Esophagus (tissue), 2 donors: Measurements from ENCODE around the gene MEF2D. TPM values are rescaled to one million over a fixed set of nuclear protein-coding genes. Genes with fewer than 3 reads are reported as not detected.

Experiments
- H3K27ac ChIP-seq, 2 donors: one replicate each; pipeline ENCODE4 v1.5.1; 2013; ENCODE audit warnings: low read depth in 2 of 2, mild to moderate bottlenecking in 2 of 2, inconsistent platforms in 1 of 2, low read length in 1 of 2, moderate library complexity in 1 of 2
- H3K27me3 ChIP-seq, 2 donors: one replicate each; pipeline ENCODE4 v1.6.1; 2013; ENCODE audit warnings: low read length in 2 of 2, control low read depth in 1 of 2, mild to moderate bottlenecking in 1 of 2; ENCODE audit not compliant: insufficient read depth in 2 of 2, control insufficient read depth in 1 of 2
- H3K36me3 ChIP-seq, 2 donors: one replicate each; pipeline ENCODE4 v1.6.1; 2013; ENCODE audit warnings: low read length in 1 of 2; ENCODE audit not compliant: control insufficient read depth in 2 of 2, insufficient read depth in 2 of 2
- H3K4me1 ChIP-seq, 2 donors: one replicate each; pipeline ENCODE4 v1.6.1; 2013; ENCODE audit warnings: low read length in 1 of 2; ENCODE audit not compliant: control insufficient read depth in 2 of 2, insufficient read depth in 2 of 2
- H3K4me3 ChIP-seq, 2 donors: one replicate each; pipeline ENCODE4 v1.5.1; 2013; ENCODE audit warnings: low read length in 2 of 2, mild to moderate bottlenecking in 2 of 2, low read depth in 1 of 2, moderate library complexity in 1 of 2
- H3K9me3 ChIP-seq, 2 donors: one replicate each; pipeline ENCODE4 v1.6.1; 2013; ENCODE audit warnings: mild to moderate bottlenecking in 2 of 2, low read depth in 1 of 2, low read length in 1 of 2, moderate library complexity in 1 of 2; ENCODE audit not compliant: control insufficient read depth in 2 of 2, insufficient read depth in 1 of 2
- WGBS, 2 donors: extraction: QIAGEN DNeasy Blood & Tissue Kit; methylation state at CpG; one replicate each; pipeline ENCODE4 v1.1.7; 2013; 5-methylcytosine and 5-hydroxymethylcytosine counted together
- polyA plus RNA-seq, 2 donors: library from polyadenylated mRNA; stranded (reverse); fragments of 200-250 nt; gene quantifications; one replicate each; pipeline ENCODE4 v1.2.3, GENCODE V29; 2013
- donor health status: healthy with polysubstance abuse.
- donor health status: Bipolar disorder and iron deficiency.

Gene MEF2D
- polyA plus RNA-seq, 2 donors, result 8.5 to 13.5 TPM

GRCh38 chr1:156467385-156467784 is 33.2 kb downstream of the MEF2D start:
- no peak overlapping the region for H3K4me3 ChIP-seq
- H3K4me1 ChIP-seq, result peaks cover 0 to 7% of the 10 kb centered on the region in 2 donors
- H3K36me3 ChIP-seq, result peaks cover 16 to 31% of the 10 kb centered on the region in 2 donors
- no peaks in the 10 kb centered on the region for H3K27me3 ChIP-seq
- H3K9me3 ChIP-seq, result no peaks in the 10 kb centered on the region
- 83 to 87% methylated on average over 9 of the region's 9 CpGs for WGBS, 2 donors
- no peak overlapping the region for H3K27ac ChIP-seq

- WGBS, 2 donors, result 62 to 66% methylated on average over 17 of the region's 17 CpGs
- no peaks in the 10 kb centered on the region for H3K9me3 ChIP-seq
- H3K4me3 ChIP-seq, result no peak overlapping the region
- peaks cover 0 to 14% of the 10 kb centered on the region in 2 donors for H3K4me1 ChIP-seq
- no peaks in the 10 kb centered on the region for H3K27me3 ChIP-seq
- H3K27ac ChIP-seq, result peak overlapping the region in 1 of 2 donors; percentile 14
- H3K36me3 ChIP-seq, result peaks cover 11 to 25% of the 10 kb centered on the region in 2 donors
Measured at GRCh38 chr1:156465747-156466365, 34.7 kb downstream of the MEF2D start.

- H3K27me3 ChIP-seq, result no peaks in the 10 kb centered on the region
- 66 to 68% methylated on average over 9 of the region's 9 CpGs for WGBS, 2 donors
- H3K9me3 ChIP-seq, result no peaks in the 10 kb centered on the region
- H3K27ac ChIP-seq, result peak overlapping the region; percentile 15 to 82
- peaks cover 0 to 14% of the 10 kb centered on the region in 2 donors for H3K4me1 ChIP-seq
- H3K36me3 ChIP-seq, result peaks cover 11 to 23% of the 10 kb centered on the region in 2 donors
- no peak overlapping the region for H3K4me3 ChIP-seq
Measured at GRCh38 chr1:156464825-156465452, 35.6 kb downstream of the MEF2D start.

- Histone ChIP-seq H3K9me3 (no peaks in the 10 kb centered on the region), H3K4me1 (peaks cover 0 to 14% of the 10 kb centered on the region in 2 donors), H3K4me3 (no peak overlapping the region), H3K36me3 (peaks cover 11 to 23% of the 10 kb centered on the region in 2 donors), H3K27ac (peak overlapping the region; percentile 15 to 82), H3K27me3 (no peaks in the 10 kb centered on the region)
- 65 to 72% methylated on average over 3 of the region's 3 CpGs for WGBS, 2 donors
Measured at GRCh38 chr1:156464335-156464734, 36.2 kb downstream of the MEF2D start.

GRCh38 chr1:156463874-156464273 is 36.7 kb downstream of the MEF2D start:
- 41 to 70% methylated on average over 4 of the region's 4 CpGs for WGBS, 2 donors
- Histone ChIP-seq H3K4me3 (no peak overlapping the region), H3K27ac (peak overlapping the region in 1 of 2 donors; percentile 82), H3K27me3 (no peaks in the 10 kb centered on the region), H3K36me3 (peaks cover 11 to 23% of the 10 kb centered on the region in 2 donors), H3K9me3 (no peaks in the 10 kb centered on the region), H3K4me1 (peaks cover 0 to 14% of the 10 kb centered on the region in 2 donors)

- no peaks in the 10 kb centered on the region for H3K27me3 ChIP-seq
- WGBS, 2 donors, result 66 to 70% methylated on average over 20 of the region's 20 CpGs
- H3K36me3 ChIP-seq, result peaks cover 11 to 17% of the 10 kb centered on the region in 2 donors
- H3K27ac ChIP-seq, result peak overlapping the region; percentile 67 to 72
- no peak overlapping the region for H3K4me3 ChIP-seq
- H3K4me1 ChIP-seq, result peaks cover 0 to 14% of the 10 kb centered on the region in 2 donors
- H3K9me3 ChIP-seq, result no peaks in the 10 kb centered on the region
Measured at GRCh38 chr1:156462954-156463795, 37.4 kb downstream of the MEF2D start.

DNA sequence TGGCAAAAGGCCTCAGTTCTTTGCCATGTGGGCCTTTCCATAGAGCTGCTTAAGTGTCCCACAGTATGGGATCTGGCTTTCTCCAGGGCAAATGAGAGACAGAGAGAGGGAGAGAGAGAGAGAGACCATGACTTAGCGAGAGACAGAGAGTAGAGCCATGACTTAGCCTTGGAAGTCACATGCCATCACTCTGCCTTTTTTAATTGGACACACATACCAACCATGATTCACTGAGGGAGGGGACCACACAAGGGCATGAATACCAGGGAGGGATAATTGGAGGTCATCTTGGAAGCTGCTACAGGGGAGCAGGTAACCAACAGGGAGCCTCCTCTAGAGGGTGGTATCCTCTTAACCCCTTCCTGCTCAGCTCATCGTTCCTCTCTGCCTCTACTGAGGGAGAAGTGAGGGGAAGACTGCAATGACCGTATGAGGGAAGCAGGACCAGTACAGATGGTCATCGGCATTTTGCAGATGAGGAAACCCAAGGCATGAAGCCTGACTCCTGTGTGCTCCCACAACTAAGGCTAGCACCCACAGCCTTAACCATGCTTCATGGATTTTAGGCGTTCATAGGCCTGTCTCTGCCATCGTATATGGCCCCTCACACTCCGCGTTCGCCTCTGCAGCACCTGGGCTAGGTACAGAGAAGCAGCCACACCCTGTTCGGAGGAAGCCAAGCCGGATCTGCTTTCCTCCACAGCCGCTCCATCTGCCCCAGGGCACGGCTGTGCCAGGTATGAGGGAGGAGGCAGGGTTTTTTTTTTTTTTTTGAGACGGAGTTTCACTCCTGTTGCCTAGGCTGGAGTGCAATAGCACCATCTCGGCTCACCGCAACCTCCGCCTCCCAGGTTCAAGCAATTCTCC is 38.6 kb downstream of the MEF2D start:
- WGBS, 2 donors, result 61 to 68% methylated on average over 17 of the region's 17 CpGs
- H3K4me1 ChIP-seq, result peaks cover 0 to 14% of the 10 kb centered on the region in 2 donors
- peaks cover 2 to 8% of the 10 kb centered on the region in 2 donors for H3K36me3 ChIP-seq
- H3K27ac ChIP-seq, result peak overlapping the region; percentile 5 to 27
- no peaks in the 10 kb centered on the region for H3K27me3 ChIP-seq
- no peaks in the 10 kb centered on the region for H3K9me3 ChIP-seq
- no peak overlapping the region for H3K4me3 ChIP-seq

- H3K4me1 ChIP-seq, result peaks cover 0 to 12% of the 10 kb centered on the region in 2 donors
Measured at GRCh38 chr1:156461109-156461508, 39.5 kb downstream of the MEF2D start.

GRCh38 chr1:156460525-156460924 is 40.0 kb downstream of the MEF2D start:
- no peaks in the 10 kb centered on the region for H3K36me3 ChIP-seq
- no peaks in the 10 kb centered on the region for H3K9me3 ChIP-seq
- no peak overlapping the region for H3K4me3 ChIP-seq
- no peak overlapping the region for H3K27ac ChIP-seq
- H3K27me3 ChIP-seq, result no peaks in the 10 kb centered on the region
- peaks cover 0 to 10% of the 10 kb centered on the region in 2 donors for H3K4me1 ChIP-seq
- 83 to 89% methylated on average over 1 of the region's 1 CpG for WGBS, 2 donors

More at GRCh38 chr1:156461109-156461508, 39.5 kb downstream of the MEF2D start:
- no peaks in the 10 kb centered on the region for H3K9me3 ChIP-seq
- H3K4me3 ChIP-seq, result no peak overlapping the region
- WGBS, 2 donors, result 73 to 75% methylated on average over 4 of the region's 4 CpGs
- peak overlapping the region in 1 of 2 donors; percentile 27 for H3K27ac ChIP-seq
- H3K27me3 ChIP-seq, result no peaks in the 10 kb centered on the region
- peaks cover 0 to 2% of the 10 kb centered on the region in 2 donors for H3K36me3 ChIP-seq
